ENCODE results near the gene TFF3.

DNA sequence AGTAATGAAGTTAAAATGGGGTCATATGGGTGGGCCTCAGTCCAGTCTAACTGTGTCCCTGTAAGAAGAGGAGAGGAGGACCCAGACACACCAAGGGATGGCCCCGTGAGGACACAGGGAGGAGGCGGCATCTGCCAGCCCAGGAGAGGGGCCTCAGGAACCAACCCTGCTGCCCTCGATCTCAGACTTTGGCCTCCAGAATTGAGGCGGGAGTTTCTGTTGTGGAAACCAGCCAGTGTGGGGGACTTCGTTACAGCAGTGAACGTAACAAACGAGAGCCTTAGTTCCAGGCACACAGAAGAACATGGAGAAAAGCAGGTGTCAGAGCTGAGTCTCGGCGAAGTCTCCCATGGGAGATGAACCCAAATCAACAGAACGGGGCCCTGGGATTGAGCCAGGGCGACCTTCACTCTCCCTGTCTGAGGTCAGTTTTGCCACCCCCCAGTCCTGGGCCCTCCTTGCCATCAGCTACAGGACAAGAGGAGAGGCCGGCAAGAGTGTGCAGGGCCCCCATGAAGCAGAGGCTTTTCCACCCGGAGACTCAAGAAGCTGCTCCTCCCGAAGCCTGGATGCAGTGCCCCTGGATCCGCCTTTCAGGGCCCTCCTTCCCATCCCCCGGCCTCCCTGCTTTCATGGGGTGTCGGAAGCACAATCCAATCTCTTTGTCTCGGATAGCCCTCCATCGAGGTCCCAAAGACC lies 36.6 kb downstream of the TFF3 start:
- no peak for TF ChIP-seq ZNF384 (IDR thresholded peaks at IDR 0.05)
- no peak for TF ChIP-seq ARNT (IDR thresholded peaks at IDR 0.05)

All from HEK293T (cell line).